Measurements from ENCODE around the gene PPFIBP2.

- TF ChIP-seq CTCF (conservative IDR thresholded peaks at IDR 0.05; ENCODE audit: low read length): no peak
- TF ChIP-seq EZH2phosphoT487 (IDR thresholded peaks at IDR 0.05; ENCODE audit: borderline replicate concordance, low read depth, low read length): no peak
These were observed 7.2 kb downstream of the PPFIBP2 start for GRCh38 chr11:7520981-7521487.
